H9 (cell line): ENCODE measurements around the gene KCNQ2. TPM values are rescaled to one million over a fixed set of nuclear protein-coding genes. Genes with fewer than 3 reads are reported as not detected.
A peak's percentile ranks its signal among the peaks of the same experiment; 100 is the strongest.

ENCODE experiments used
- DNase-seq: peaks from one replicate; pipeline ENCODE4 v3.0.0-alpha.2; 2017
- H2AFZ ChIP-seq: one replicate; pipeline ENCODE4 v1.6.1; 2013; ENCODE audit warnings: mild to moderate bottlenecking, low read length, control low read depth, moderate library complexity
- H2AK5ac ChIP-seq: 2 replicates; pipeline ENCODE4 v1.6.1; 2013; ENCODE audit warnings: low read length, control low read depth, mixed read lengths; ENCODE audit not compliant: insufficient read length
- H2BK120ac ChIP-seq: one replicate; pipeline ENCODE4 v1.6.1; 2013; ENCODE audit warnings: low read depth, mild to moderate bottlenecking, low read length, control low read depth, inconsistent platforms; ENCODE audit not compliant: poor library complexity, severe bottlenecking
- H2BK12ac ChIP-seq: 2 replicates; pipeline ENCODE4 v1.6.1; 2013; ENCODE audit warnings: low read length, control low read depth, mixed read lengths, low read depth; ENCODE audit not compliant: insufficient read length
- H2BK15ac ChIP-seq: 2 replicates; pipeline ENCODE4 v1.6.1; 2013; ENCODE audit warnings: low read depth, low read length, control low read depth
- H2BK20ac ChIP-seq: one replicate; pipeline ENCODE4 v1.6.1; 2013; ENCODE audit warnings: low read depth, mild to moderate bottlenecking, low read length, control low read depth, inconsistent platforms; ENCODE audit not compliant: poor library complexity, severe bottlenecking
- H2BK5ac ChIP-seq: 2 replicates; pipeline ENCODE4 v1.6.1; 2013; ENCODE audit warnings: low read length, control low read depth, mixed read lengths; ENCODE audit not compliant: insufficient read length
- H3K14ac ChIP-seq: 2 replicates; pipeline ENCODE4 v1.6.1; 2013; ENCODE audit warnings: low read length, control low read depth; ENCODE audit not compliant: insufficient read depth
- H3K18ac ChIP-seq: 2 replicates; pipeline ENCODE4 v1.6.1; 2013; ENCODE audit warnings: low read depth, mild to moderate bottlenecking, mixed read lengths, low read length, control low read depth; ENCODE audit not compliant: insufficient read length
- H3K23ac ChIP-seq: 2 replicates; pipeline ENCODE4 v1.6.1; 2013; ENCODE audit warnings: low read length, control low read depth, mixed read lengths, low read depth; ENCODE audit not compliant: insufficient read length
- H3K23me2 ChIP-seq: 2 replicates; pipeline ENCODE4 v1.6.1; 2013; ENCODE audit warnings: low read depth, mild to moderate bottlenecking, mixed read lengths, low read length, control low read depth; ENCODE audit not compliant: insufficient read length, poor library complexity, severe bottlenecking
- H3K27ac ChIP-seq: 2 replicates; pipeline ENCODE4 v1.5.1; 2013; ENCODE audit warnings: low read length, control low read depth, mixed read lengths, low read depth; ENCODE audit not compliant: insufficient read length
- H3K27me3 ChIP-seq: 2 replicates; pipeline ENCODE4 v1.6.1; 2013; ENCODE audit warnings: low read length, control low read depth, inconsistent platforms; ENCODE audit not compliant: insufficient read depth
- H3K4ac ChIP-seq: 2 replicates; pipeline ENCODE4 v1.6.1; 2013; ENCODE audit warnings: low read depth, mild to moderate bottlenecking, control low read depth, inconsistent platforms, low read length, moderate library complexity
- H3K4me1 ChIP-seq: 2 replicates; pipeline ENCODE4 v1.6.1; 2013; ENCODE audit warnings: low read length, control low read depth, inconsistent platforms; ENCODE audit not compliant: insufficient read depth
- H3K4me2 ChIP-seq: 2 replicates; pipeline ENCODE4 v1.6.1; 2013; ENCODE audit warnings: low read length, control low read depth, mixed read lengths; ENCODE audit not compliant: insufficient read length, insufficient read depth
- H3K56ac ChIP-seq: 2 replicates; pipeline ENCODE4 v1.6.1; 2013; ENCODE audit warnings: low read depth, mild to moderate bottlenecking, mixed read lengths, low read length, control low read depth; ENCODE audit not compliant: insufficient read length
- H3K79me1 ChIP-seq: 2 replicates; pipeline ENCODE4 v1.6.1; 2013; ENCODE audit warnings: low read depth, mild to moderate bottlenecking, moderate library complexity, low read length, control low read depth, inconsistent platforms; ENCODE audit not compliant: insufficient read depth, poor library complexity, severe bottlenecking
- H3K79me2 ChIP-seq: 2 replicates; pipeline ENCODE4 v1.6.1; 2013; ENCODE audit warnings: low read length, control low read depth, inconsistent platforms; ENCODE audit not compliant: insufficient read depth
- H3K9ac ChIP-seq: 2 replicates; pipeline ENCODE4 v1.6.1; 2013; ENCODE audit warnings: low read length, control low read depth, mixed read lengths; ENCODE audit not compliant: insufficient read length; ENCODE audit errors: extremely low read depth
- H3K9me3 ChIP-seq: one replicate; pipeline ENCODE4 v1.6.1; 2013; ENCODE audit warnings: low read depth, low read length, inconsistent platforms; ENCODE audit not compliant: control insufficient read depth
- H3T11ph ChIP-seq: one replicate; pipeline ENCODE4 v1.6.1; 2013; ENCODE audit warnings: mild to moderate bottlenecking, low read length, control low read depth, inconsistent platforms
- H4K20me1 ChIP-seq: one replicate; pipeline ENCODE4 v1.6.1; 2013; ENCODE audit not compliant: control insufficient read depth, insufficient read length, insufficient read depth
- H4K5ac ChIP-seq: 2 replicates; pipeline ENCODE4 v1.6.1; 2013; ENCODE audit warnings: low read depth, mild to moderate bottlenecking, mixed read lengths, low read length, control low read depth; ENCODE audit not compliant: insufficient read length
- H4K8ac ChIP-seq: replicated peaks from 2 replicates; pipeline ENCODE4 v1.6.1; 2013; ENCODE audit warnings: low read length, control low read depth, mixed read lengths, low read depth; ENCODE audit not compliant: insufficient read length
- H4K91ac ChIP-seq: 2 replicates; pipeline ENCODE4 v1.6.1; 2013; ENCODE audit warnings: low read depth, mild to moderate bottlenecking, moderate library complexity, mixed read lengths, low read length, control low read depth; ENCODE audit not compliant: insufficient read length
- H3K27ac Mint-ChIP-seq, 3 experiments: 2 replicates in 2 of 3; 3 replicates in 1 of 3; pipeline ENCODE4 v1.8.0; 2020 to 2021; ENCODE audit warnings: mixed read lengths in 3 of 3, mild to moderate bottlenecking in 1 of 3, moderate library complexity in 1 of 3
- H3K27me3 Mint-ChIP-seq: 2 replicates; pipeline ENCODE4 v1.8.0; 2021; ENCODE audit warnings: low read depth, mild to moderate bottlenecking, moderate library complexity, mixed read lengths
- H3K36me3 Mint-ChIP-seq, 3 experiments: 2 replicates in 2 of 3; 3 replicates in 1 of 3; pipeline ENCODE4 v1.8.0; 2020 to 2021; ENCODE audit warnings: low read depth in 3 of 3, mixed read lengths in 3 of 3; ENCODE audit not compliant: insufficient read depth in 1 of 3
- H3K4me1 Mint-ChIP-seq, 2 experiments: 2 replicates each; pipeline ENCODE4 v1.8.0; 2020; ENCODE audit warnings: mixed read lengths in 2 of 2
- H3K4me3 Mint-ChIP-seq, 2 experiments: 2 replicates in 1 of 2; 3 replicates in 1 of 2; pipeline ENCODE4 v1.8.0; 2020 to 2021; ENCODE audit warnings: mild to moderate bottlenecking in 2 of 2, mixed read lengths in 2 of 2, moderate library complexity in 1 of 2
- H3K9me3 Mint-ChIP-seq, 2 experiments: 2 replicates in 1 of 2; 3 replicates in 1 of 2; pipeline ENCODE4 v1.8.0; 2020; ENCODE audit warnings: mild to moderate bottlenecking in 2 of 2, mixed read lengths in 2 of 2, moderate library complexity in 1 of 2
- WGBS: extraction: QIAGEN DNeasy Blood & Tissue Kit; methylation state at CpG from one replicate; pipeline ENCODE4 v1.1.7; 2013; ENCODE audit warnings: missing lambda C conversion rate, low lambda C conversion rate, mixed read lengths; ENCODE audit not compliant: insufficient read length; ENCODE audit errors: extremely low coverage; 5-methylcytosine and 5-hydroxymethylcytosine counted together
- total RNA-seq: library from RNA; stranded (reverse); gene quantifications from 2 replicates; pipeline ENCODE4 v1.2.1, GENCODE V29; 2021
- TF ChIP-seq, protein P1 (sequence below): fragments of 200-600 bp; sonication (generic); conservative IDR thresholded peaks from 3 replicates; pipeline ENCODE4 v1.8.0; 2021; ENCODE audit warnings: antibody characterized with exemption, mild to moderate bottlenecking

The KCNQ2 gene
- total RNA-seq, 1 experiment from 2014 or later, result 69.2 TPM

DNA sequence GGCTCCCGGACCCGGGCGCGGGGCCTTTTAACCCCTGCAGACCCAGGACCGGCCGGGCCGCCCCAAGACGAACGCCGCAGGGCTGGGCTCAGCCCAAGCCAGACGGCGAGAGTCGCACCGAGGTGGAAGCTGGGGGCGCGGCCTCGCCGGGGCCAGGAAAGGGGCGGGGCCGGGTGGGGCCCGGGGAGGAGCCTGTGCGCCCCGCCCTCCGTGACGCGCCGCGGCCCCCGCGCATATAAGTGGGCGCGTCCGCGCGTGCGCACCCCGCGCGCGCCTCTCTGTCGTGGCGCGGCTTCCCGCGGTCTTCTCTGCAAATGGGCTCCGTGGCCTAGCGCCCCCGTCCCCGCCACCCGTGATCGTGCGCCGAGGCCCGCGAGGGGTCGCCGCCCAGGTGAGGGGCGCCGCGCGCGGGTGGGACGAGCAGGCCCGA is 48.1 kb upstream of the KCNQ2 start, which contains the start of gene PPDPF:
TSS of gene PPDPF (plus strand) at position 262 of the 430 bp plus-strand sequence. CDS start 544 bp downstream, outside the sequence.
- Histone ChIP-seq H4K91ac (peak within 1 kb of the TSS; percentile 11), H3K79me2 (no peaks in the 10 kb centered on the region; the same call in 1 of the 2 replicates), H3K9ac (peak within 1 kb of the TSS; percentile 84), H3K18ac (peak within 1 kb of the TSS; percentile 39), H3K79me1 (peaks cover 4% of the 10 kb centered on the region), H4K5ac (peak within 1 kb of the TSS; percentile 64), H3K4me2 (peak within 1 kb of the TSS; percentile 72), H3K23me2 (peaks cover 10% of the 10 kb centered on the region), H2BK20ac (no peak within 1 kb of the TSS), H3K23ac (no peak within 1 kb of the TSS), H2AFZ (no peak within 1 kb of the TSS), H2AK5ac (no peak within 1 kb of the TSS), H3K27ac (no peak within 1 kb of the TSS), H3K4ac (no peak within 1 kb of the TSS; the same call in 1 of the 2 replicates), H3K14ac (peak within 1 kb of the TSS; percentile 89), H2BK5ac (no peak within 1 kb of the TSS), H4K8ac (no peak within 1 kb of the TSS), H3K27me3 (no peaks in the 10 kb centered on the region), H2BK15ac (no peak within 1 kb of the TSS), H2BK120ac (no peak within 1 kb of the TSS), H3T11ph (no peak within 1 kb of the TSS), H3K9me3 (no peaks in the 10 kb centered on the region), H3K4me1 (no peaks in the 10 kb centered on the region; the same call in 1 of the 2 replicates), H2BK12ac (no peak within 1 kb of the TSS), H4K20me1 (no peaks in the 10 kb centered on the region), H3K56ac (no peak within 1 kb of the TSS)
- Mint-ChIP-seq H3K27ac (peak within 1 kb of the TSS in 2 of 3 experiments; percentile 52 to 91; a peak in 3 of 7 replicates), H3K27me3 (peaks cover 10% of the 10 kb centered on the region), H3K9me3 (peaks cover 7 to 16% of the 10 kb centered on the region in 2 experiments; a peak in 4 of 5 replicates), H3K4me3 (peak within 1 kb of the TSS; percentile 84 to 91), H3K36me3 (peaks cover 20 to 45% (median 22%) of the 10 kb centered on the region in 3 experiments; a peak in 6 of 7 replicates), H3K4me1 (peaks cover 2 to 25% of the 10 kb centered on the region in 2 experiments; a peak in 3 of 4 replicates)
- WGBS, result no CpG with 5 or more reads among the region's 64 CpGs
- DNase-seq, result peak; percentile 78
- TF ChIP-seq, protein P1, sequence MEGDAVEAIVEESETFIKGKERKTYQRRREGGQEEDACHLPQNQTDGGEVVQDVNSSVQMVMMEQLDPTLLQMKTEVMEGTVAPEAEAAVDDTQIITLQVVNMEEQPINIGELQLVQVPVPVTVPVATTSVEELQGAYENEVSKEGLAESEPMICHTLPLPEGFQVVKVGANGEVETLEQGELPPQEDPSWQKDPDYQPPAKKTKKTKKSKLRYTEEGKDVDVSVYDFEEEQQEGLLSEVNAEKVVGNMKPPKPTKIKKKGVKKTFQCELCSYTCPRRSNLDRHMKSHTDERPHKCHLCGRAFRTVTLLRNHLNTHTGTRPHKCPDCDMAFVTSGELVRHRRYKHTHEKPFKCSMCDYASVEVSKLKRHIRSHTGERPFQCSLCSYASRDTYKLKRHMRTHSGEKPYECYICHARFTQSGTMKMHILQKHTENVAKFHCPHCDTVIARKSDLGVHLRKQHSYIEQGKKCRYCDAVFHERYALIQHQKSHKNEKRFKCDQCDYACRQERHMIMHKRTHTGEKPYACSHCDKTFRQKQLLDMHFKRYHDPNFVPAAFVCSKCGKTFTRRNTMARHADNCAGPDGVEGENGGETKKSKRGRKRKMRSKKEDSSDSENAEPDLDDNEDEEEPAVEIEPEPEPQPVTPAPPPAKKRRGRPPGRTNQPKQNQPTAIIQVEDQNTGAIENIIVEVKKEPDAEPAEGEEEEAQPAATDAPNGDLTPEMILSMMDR, result no peak
